NCI-H2029 (cell line): ENCODE results near the gene ZNF281.
"Not testable (repeated sequence)": the region's sequence is repeated elsewhere in the genome, so short reads cannot be mapped to it uniquely, and the experiment has no call there.

Experiments
- DNase-seq: peaks from one replicate; lab custom pipeline; 2025; lab: John Stamatoyannopoulos, UW

ZNF281 gene

GRCh38 chr1:200428482-200429205, 18.8 kb upstream of the ZNF281 start:
- no peak for DNase-seq

- DNase-seq = no peak
These were observed 17.9 kb upstream of the ZNF281 start for GRCh38 chr1:200427744-200428143.

- DNase-seq = no peak
These were observed 16.4 kb upstream of the ZNF281 start for GRCh38 chr1:200426196-200426595.

GRCh38 chr1:200423235-200423634, 13.4 kb upstream of the ZNF281 start:
- no peak for DNase-seq

GRCh38 chr1:200422211-200422610, 12.4 kb upstream of the ZNF281 start:
- no peak for DNase-seq

- peak; percentile 17 for DNase-seq
These were observed 6.2 kb upstream of the ZNF281 start for GRCh38 chr1:200415789-200416593.

- no peak for DNase-seq
These were observed 5.4 kb upstream of the ZNF281 start for GRCh38 chr1:200415227-200415626.

- no peak for DNase-seq
These were observed 4.8 kb upstream of the ZNF281 start for GRCh38 chr1:200414657-200415056.

- DNase-seq = not testable (repeated sequence)
These were observed 3.9 kb upstream of the ZNF281 start for GRCh38 chr1:200413766-200414165.

- no peak for DNase-seq
These were observed 1.8 kb upstream of the ZNF281 start for GRCh38 chr1:200411406-200412257.

GRCh38 chr1:200410566-200410878, 686 bp upstream of the ZNF281 start:
- DNase-seq = peak; percentile 73

GRCh38 chr1:200409203-200409760, 554 bp downstream of the ZNF281 start:
- DNase-seq = no peak

- DNase-seq = no peak
These were observed 3.6 kb downstream of the ZNF281 start for GRCh38 chr1:200406161-200406797.

- DNase-seq = no peak
These were observed 4.6 kb downstream of the ZNF281 start for GRCh38 chr1:200405264-200405663.

GRCh38 chr1:200401708-200402107, 8.1 kb downstream of the ZNF281 start:
- no peak for DNase-seq

- no peak for DNase-seq
These were observed 8.6 kb downstream of the ZNF281 start for GRCh38 chr1:200401263-200401662.

GRCh38 chr1:200400556-200400955, 9.3 kb downstream of the ZNF281 start:
- DNase-seq = no peak

GRCh38 chr1:200399860-200400259, 10.0 kb downstream of the ZNF281 start:
- DNase-seq = no peak

GRCh38 chr1:200398373-200398772, 11.5 kb downstream of the ZNF281 start:
- DNase-seq = no peak

- DNase-seq = no peak
These were observed 17.1 kb downstream of the ZNF281 start for GRCh38 chr1:200392625-200393185.

- no peak for DNase-seq
These were observed 18.1 kb downstream of the ZNF281 start for GRCh38 chr1:200391747-200392146.
